B cell (primary cell): ENCODE results near the gene FAM184A. TPM values are rescaled to one million over a fixed set of nuclear protein-coding genes. Genes with fewer than 3 reads are reported as not detected.

ENCODE experiments used
- ATAC-seq: fragments of 200-7000 bp; cut with Tn5 transposase; one replicate; pipeline ENCODE4 v1.10.0; 2021; ENCODE audit warnings: low read depth, mild to moderate bottlenecking, moderate number of reproducible peaks, moderate library complexity
- CTCF ChIA-PET: fragments of 350-600 bp; sonication (Branson Sonifier 250); formaldehyde crosslinking; loops from one replicate; lab custom pipeline; 2021; ENCODE audit warnings: antibody characterized with exemption, inconsistent platforms; lab: Charles Lee
- POLR2A ChIA-PET: fragments of 350-600 bp; sonication (Branson Sonifier 250); formaldehyde crosslinking; loops from one replicate; lab custom pipeline; 2021; ENCODE audit warnings: antibody characterized with exemption; lab: Charles Lee
- DNase-seq: peaks from one replicate; pipeline ENCODE4 v3.0.0; 2013
- H2AFZ ChIP-seq: 2 replicates; pipeline ENCODE4 v1.6.1; 2012; ENCODE audit warnings: mild to moderate bottlenecking, low read depth, low read length; ENCODE audit not compliant: insufficient read depth, poor library complexity, severe bottlenecking
- H3K27ac ChIP-seq, 2 donors: 1 replicate in 1 of 2; 2 replicates in 1 of 2; pipeline ENCODE4 v1.5.1; 2012 to 2013; ENCODE audit warnings: low read length in 2 of 2, mild to moderate bottlenecking in 2 of 2, moderate library complexity in 1 of 2
- H3K27me3 ChIP-seq, 4 experiments: fragments of 200-600 bp in 1 of 4; sonication (generic) in 1 of 4; replicated peaks in 1 of 4; 1 replicate in 2 of 4; 2 replicates in 2 of 4; pipeline versions ENCODE4 v1.6.1 to v1.7.0; 2013 to 2016; ENCODE audit warnings: low read length in 3 of 4, mild to moderate bottlenecking in 2 of 4, mixed read lengths in 1 of 4, moderate library complexity in 1 of 4; ENCODE audit not compliant: insufficient read depth in 4 of 4, control insufficient read depth in 3 of 4; ENCODE audit errors: control extremely low read depth in 1 of 4
- H3K36me3 ChIP-seq, 2 experiments: replicated peaks in 1 of 2; 1 replicate in 1 of 2; 2 replicates in 1 of 2; pipeline versions ENCODE4 v1.6.1 to v1.7.1; 2013; ENCODE audit warnings: low read length in 1 of 2; ENCODE audit not compliant: insufficient read depth in 2 of 2, control insufficient read depth in 1 of 2; ENCODE audit errors: control extremely low read depth in 1 of 2, extremely low read depth in 1 of 2
- H3K4me1 ChIP-seq, 2 donors: fragments of 200-600 bp in 1 of 2; sonication (generic) in 1 of 2; 1 replicate in 1 of 2; 2 replicates in 1 of 2; pipeline versions ENCODE4 v1.5.1 to v1.6.1; 2013 to 2017; ENCODE audit warnings: low read length in 2 of 2; ENCODE audit not compliant: control insufficient read depth in 2 of 2, insufficient read depth in 2 of 2
- H3K4me2 ChIP-seq: replicated peaks from 2 replicates; pipeline ENCODE3; 2012; ENCODE audit warnings: mild to moderate bottlenecking, low read depth, low read length; ENCODE audit not compliant: poor library complexity, severe bottlenecking
- H3K4me3 ChIP-seq, 5 experiments: fragments of 200-600 bp in 1 of 5; sonication (generic) in 1 of 5; 1 replicate in 3 of 5; 2 replicates in 2 of 5; pipeline versions ENCODE4 v1.5.1 to v1.7.0; 2011 to 2016; ENCODE audit warnings: low read length in 4 of 5, mild to moderate bottlenecking in 4 of 5, low read depth in 2 of 5, control low read depth in 1 of 5, moderate library complexity in 1 of 5; ENCODE audit not compliant: insufficient read depth in 1 of 5; ENCODE audit errors: control extremely low read depth in 1 of 5, extremely low read depth in 1 of 5
- H3K79me2 ChIP-seq: fragments of 200-600 bp; sonication (generic); one replicate; pipeline ENCODE4 v1.6.0; 2016; ENCODE audit warnings: low read length; ENCODE audit not compliant: control insufficient read depth, insufficient read depth
- H3K9ac ChIP-seq: fragments of 200-600 bp; sonication (generic); 2 replicates; pipeline ENCODE4 v1.6.1; 2017; ENCODE audit warnings: mild to moderate bottlenecking, low read length, moderate library complexity
- H3K9me3 ChIP-seq, 3 donors: one replicate each; pipeline versions ENCODE4 v1.6.1 to v1.7.1; 2013; ENCODE audit warnings: low read length in 2 of 3; ENCODE audit not compliant: control insufficient read depth in 2 of 3, insufficient read depth in 1 of 3; ENCODE audit errors: control extremely low read depth in 1 of 3
- H4K20me1 ChIP-seq: 2 replicates; pipeline ENCODE4 v1.6.0; 2012; ENCODE audit warnings: mild to moderate bottlenecking, low read length; ENCODE audit not compliant: insufficient read depth, control insufficient read depth, poor library complexity, severe bottlenecking
- H3K27ac Mint-ChIP-seq: one replicate; pipeline ENCODE4 v1.8.0; 2021; ENCODE audit warnings: mixed read lengths
- H3K27me3 Mint-ChIP-seq: one replicate; pipeline ENCODE4 v1.8.0; 2021; ENCODE audit warnings: mixed read lengths
- H3K4me1 Mint-ChIP-seq: one replicate; pipeline ENCODE4 v1.8.0; 2021; ENCODE audit warnings: mixed read lengths
- H3K4me3 Mint-ChIP-seq: one replicate; pipeline ENCODE4 v1.8.0; 2021; ENCODE audit warnings: mixed read lengths
- H3K9me3 Mint-ChIP-seq: one replicate; pipeline ENCODE4 v1.8.0; 2022; ENCODE audit warnings: mixed read lengths; ENCODE audit not compliant: insufficient read depth
- EZH2 ChIP-seq: IDR thresholded peaks from 2 replicates; pipeline ENCODE4 v1.6.1; 2012; ENCODE audit warnings: borderline replicate concordance, low read depth, mild to moderate bottlenecking, moderate library complexity, low read length; ENCODE audit not compliant: insufficient read depth, poor library complexity, severe bottlenecking
- WGBS: methylation state at CpG from one replicate; pipeline ENCODE4 v1.1.5; 2013; ENCODE audit warnings: missing lambda C conversion rate; ENCODE audit not compliant: insufficient coverage; 5-methylcytosine and 5-hydroxymethylcytosine counted together
- intact Hi-C: fragments of 100-400 bp; cut with micrococcal nuclease; formaldehyde crosslinking; loops from one replicate; pipeline ENCODE4 v1.10.0; 2022
- polyA plus RNA-seq: library from polyadenylated mRNA; depleted of rRNA; stranded (reverse); fragments of >200 nt; gene quantifications from 2 replicates; pipeline ENCODE4 v1.2.3, GENCODE V29; 2012
- total RNA-seq, 2 donors: library from RNA; stranded (reverse); fragments of 120-200 nt in 1 of 2; gene quantifications; 1 replicate in 1 of 2; 2 replicates in 1 of 2; pipeline versions ENCODE4 v1.2.3 to v1.2.4, GENCODE V29; 2013 to 2022
- TF ChIP-seq, protein P1 (sequence below): fragments of 200-600 bp; IDR thresholded peaks from one replicate; pipeline ENCODE4 v1.8.0; 2022; ENCODE audit warnings: antibody characterized with exemption, mild to moderate bottlenecking

FAM184A gene
- total and polyA plus RNA-seq, 2 donors (not counting 1 experiment from before 2014, with no cell fraction given): 0.07 to 0.54 TPM

DNA sequence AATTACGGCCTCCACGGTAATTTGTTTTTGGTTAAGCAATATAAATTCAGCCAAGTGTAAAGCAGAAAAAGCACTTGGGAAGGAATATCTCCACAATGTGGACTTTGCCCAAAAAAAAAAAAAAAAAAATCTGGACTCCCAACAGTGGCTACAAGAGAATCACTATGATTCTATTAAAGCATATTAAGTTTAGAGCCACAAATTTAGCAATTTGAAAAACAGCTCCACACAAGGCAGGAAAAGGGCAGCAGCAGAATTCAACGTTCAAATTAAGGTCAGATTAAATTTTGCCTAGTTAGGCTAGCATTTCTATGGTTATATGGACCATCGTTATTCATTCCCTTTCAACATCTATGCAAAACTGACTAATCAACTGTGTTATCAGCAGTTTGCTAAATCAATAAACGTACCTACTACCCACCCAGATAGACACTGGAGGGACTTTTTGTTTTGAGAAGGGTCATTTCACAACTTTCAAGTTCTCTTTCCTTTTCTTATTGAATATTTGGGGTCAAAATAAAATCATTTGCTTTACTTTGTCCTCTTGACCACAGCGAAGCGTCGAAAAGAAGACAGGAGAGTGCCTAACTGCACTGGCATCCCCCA, 144.5 kb downstream of the FAM184A start:
- Mint-ChIP-seq H3K4me1 (peaks cover 31% of the 10 kb centered on the region), H3K4me3 (peak overlapping the region; percentile 92), H3K27ac (peak overlapping the region; percentile 92), H3K9me3 (no peaks in the 10 kb centered on the region), H3K27me3 (no peaks in the 10 kb centered on the region)
- CTCF ChIA-PET: interaction anchor here (0.9 to 1.2 kb wide), 2 partner anchors 25 to 39 kb away, joined by 3 read pairs; no protein-coding TSS in a partner anchor
- intact Hi-C loops: loop anchor here (1.0 to 10.0 kb wide), 5 partner anchors 40 to 1331 kb away; partner anchors contain the start of genes ASF1A, FAM184A and GOPC
- POLR2A ChIA-PET: interaction anchor here (1.2 to 1.5 kb wide), 2 partner anchors 40 to 41 kb away, joined by 4 to 6 read pairs; partner anchors contain the start of gene ASF1A
- peaks cover 43% of the 10 kb centered on the region for H3K79me2 ChIP-seq
- 0% methylated on average over 3 of the region's 8 CpGs for WGBS
- peak overlapping the region; percentile 98 for H3K9ac ChIP-seq
- H3K4me1 ChIP-seq: peaks cover 10 to 18% of the 10 kb centered on the region in 2 donors
- H2AFZ ChIP-seq: peak overlapping the region; percentile 100
- no peaks in the 10 kb centered on the region for H4K20me1 ChIP-seq
- H3K36me3 ChIP-seq: peaks cover 4 to 14% of the 10 kb centered on the region in 2 experiments
- TF ChIP-seq EZH2: no peak
- TF ChIP-seq, protein P1, sequence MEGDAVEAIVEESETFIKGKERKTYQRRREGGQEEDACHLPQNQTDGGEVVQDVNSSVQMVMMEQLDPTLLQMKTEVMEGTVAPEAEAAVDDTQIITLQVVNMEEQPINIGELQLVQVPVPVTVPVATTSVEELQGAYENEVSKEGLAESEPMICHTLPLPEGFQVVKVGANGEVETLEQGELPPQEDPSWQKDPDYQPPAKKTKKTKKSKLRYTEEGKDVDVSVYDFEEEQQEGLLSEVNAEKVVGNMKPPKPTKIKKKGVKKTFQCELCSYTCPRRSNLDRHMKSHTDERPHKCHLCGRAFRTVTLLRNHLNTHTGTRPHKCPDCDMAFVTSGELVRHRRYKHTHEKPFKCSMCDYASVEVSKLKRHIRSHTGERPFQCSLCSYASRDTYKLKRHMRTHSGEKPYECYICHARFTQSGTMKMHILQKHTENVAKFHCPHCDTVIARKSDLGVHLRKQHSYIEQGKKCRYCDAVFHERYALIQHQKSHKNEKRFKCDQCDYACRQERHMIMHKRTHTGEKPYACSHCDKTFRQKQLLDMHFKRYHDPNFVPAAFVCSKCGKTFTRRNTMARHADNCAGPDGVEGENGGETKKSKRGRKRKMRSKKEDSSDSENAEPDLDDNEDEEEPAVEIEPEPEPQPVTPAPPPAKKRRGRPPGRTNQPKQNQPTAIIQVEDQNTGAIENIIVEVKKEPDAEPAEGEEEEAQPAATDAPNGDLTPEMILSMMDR: no peak
- H3K9me3 ChIP-seq: no peaks in the 10 kb centered on the region
- H3K27me3 ChIP-seq: no peaks in the 10 kb centered on the region
- no peak for ATAC-seq
- no peak for DNase-seq
- no peak overlapping the region for H3K27ac ChIP-seq
- H3K4me3 ChIP-seq: peak overlapping the region; percentile 76 to 99 (median 94)
- peak overlapping the region; percentile 94 for H3K4me2 ChIP-seq

DNA sequence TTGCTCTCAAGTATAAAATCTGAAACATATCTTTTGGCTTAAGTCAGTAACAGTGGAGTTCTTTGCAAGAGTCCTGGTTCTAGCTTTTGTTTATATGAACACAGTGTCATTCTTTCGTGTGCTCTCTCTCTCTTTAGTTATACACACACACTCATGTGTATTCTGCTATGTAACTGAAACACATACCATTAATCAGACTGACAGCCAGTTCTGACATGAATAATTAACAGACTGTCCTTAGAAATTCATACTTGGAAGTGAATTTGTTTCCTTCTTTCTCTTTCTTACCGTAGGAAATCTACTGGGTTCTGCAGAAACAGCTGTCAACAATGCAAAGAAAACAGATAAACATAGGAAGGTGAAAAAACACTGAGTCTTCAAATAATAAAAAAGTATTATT, 146.0 kb downstream of the FAM184A start:
- no peak overlapping the region for H3K4me3 ChIP-seq
- peaks cover 52% of the 10 kb centered on the region for H3K79me2 ChIP-seq
- H3K4me1 Mint-ChIP-seq: peaks cover 26% of the 10 kb centered on the region
- WGBS: no CpG with 5 or more reads among the region's 2 CpGs
- no peak overlapping the region for H2AFZ ChIP-seq
- no peak for DNase-seq
- H3K27ac Mint-ChIP-seq: no peak overlapping the region
- H3K9me3 Mint-ChIP-seq: no peaks in the 10 kb centered on the region
- H3K9me3 ChIP-seq: no peaks in the 10 kb centered on the region
- H3K27ac ChIP-seq: no peak overlapping the region
- intact Hi-C loops: loop anchor here (10.0 kb wide), 1 partner anchor 142 kb away; the partner anchor contains the start of gene FAM184A
- TF ChIP-seq, protein P1: no peak
- no peak overlapping the region for H3K9ac ChIP-seq
- H3K27me3 Mint-ChIP-seq: no peaks in the 10 kb centered on the region
- no peak for ATAC-seq
- H3K36me3 ChIP-seq: peaks cover 4 to 17% of the 10 kb centered on the region in 2 experiments
- no peak overlapping the region for H3K4me3 Mint-ChIP-seq
- ChIA-PET CTCF (no interaction called here), POLR2A (no interaction called here)
- H3K27me3 ChIP-seq: no peaks in the 10 kb centered on the region
- no peaks in the 10 kb centered on the region for H4K20me1 ChIP-seq
- peaks cover 10 to 18% of the 10 kb centered on the region in 2 donors for H3K4me1 ChIP-seq
- H3K4me2 ChIP-seq: no peak overlapping the region
